HG03342 (cell line): ENCODE results near the gene KRT38.
"Not testable (repeated sequence)": the region's sequence is repeated elsewhere in the genome, so short reads cannot be mapped to it uniquely, and the experiment has no call there.

Source experiments
- ATAC-seq: cut with Tn5 transposase; IDR thresholded peaks from one replicate; pipeline ENCODE4 v1.9.1; 2021; ENCODE audit warnings: mild to moderate bottlenecking, moderate library complexity; ENCODE audit not compliant: unreplicated experiment

Gene KRT38

DNA sequence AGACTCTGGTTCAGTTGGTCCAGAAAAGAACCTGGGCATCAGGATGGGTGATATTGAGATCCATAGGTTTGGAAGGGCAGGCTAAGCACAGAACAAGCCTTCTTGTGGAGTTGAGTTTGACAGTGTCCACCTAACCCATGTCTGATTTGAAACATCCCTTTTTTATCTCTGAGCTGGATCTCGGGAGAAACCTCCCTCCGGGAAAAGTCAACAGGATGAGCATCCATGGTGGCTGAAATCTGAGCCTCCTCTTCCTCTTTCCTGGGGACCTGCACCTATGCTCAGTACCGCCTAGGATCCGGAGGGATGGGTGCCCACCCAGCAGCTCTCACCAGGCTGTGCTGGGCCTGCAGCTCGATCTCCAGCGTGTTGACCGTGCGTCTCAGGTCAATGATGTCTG, 23.0 kb upstream of the KRT38 start:
- ATAC-seq = no peak

DNA sequence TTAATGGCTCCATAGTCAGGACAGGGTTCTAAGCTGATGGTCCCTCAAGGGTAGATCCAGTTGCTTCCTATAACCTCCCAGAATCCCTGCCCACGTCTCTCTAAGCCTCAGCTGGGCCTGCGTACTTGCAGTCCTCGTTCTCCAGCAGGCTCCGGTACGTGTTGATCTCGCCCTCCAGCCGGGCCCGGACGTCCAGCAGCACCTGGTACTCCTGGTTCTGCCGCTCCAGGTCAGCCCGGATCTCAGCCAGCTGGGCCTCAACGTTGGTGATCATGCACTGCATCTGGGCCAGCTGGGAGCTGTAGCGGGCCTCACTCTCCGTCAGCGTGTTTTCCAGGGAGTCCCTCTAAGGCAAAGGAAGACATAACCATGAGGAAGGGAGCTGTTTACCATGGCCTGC, 21.9 kb upstream of the KRT38 start:
- no peak for ATAC-seq

DNA sequence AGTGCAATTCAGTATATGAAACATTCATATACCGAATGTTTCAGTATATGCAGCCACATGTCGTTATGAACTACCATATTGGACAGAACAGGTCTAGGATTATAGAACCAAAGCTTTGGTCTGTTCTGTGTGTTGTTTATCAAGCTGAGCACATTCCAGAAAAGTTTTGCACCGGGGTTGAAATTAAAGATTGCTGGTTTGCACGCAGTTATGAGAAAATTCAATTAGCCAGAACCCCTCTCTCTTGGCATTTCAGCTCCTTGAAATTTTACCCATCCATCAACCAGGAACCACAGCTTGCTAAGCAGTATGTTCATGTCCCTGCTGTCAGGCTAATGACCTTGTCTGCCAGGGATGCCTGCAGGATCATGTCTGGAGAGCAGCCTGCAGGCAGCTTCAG, 16.9 kb upstream of the KRT38 start:
- no peak for ATAC-seq

DNA sequence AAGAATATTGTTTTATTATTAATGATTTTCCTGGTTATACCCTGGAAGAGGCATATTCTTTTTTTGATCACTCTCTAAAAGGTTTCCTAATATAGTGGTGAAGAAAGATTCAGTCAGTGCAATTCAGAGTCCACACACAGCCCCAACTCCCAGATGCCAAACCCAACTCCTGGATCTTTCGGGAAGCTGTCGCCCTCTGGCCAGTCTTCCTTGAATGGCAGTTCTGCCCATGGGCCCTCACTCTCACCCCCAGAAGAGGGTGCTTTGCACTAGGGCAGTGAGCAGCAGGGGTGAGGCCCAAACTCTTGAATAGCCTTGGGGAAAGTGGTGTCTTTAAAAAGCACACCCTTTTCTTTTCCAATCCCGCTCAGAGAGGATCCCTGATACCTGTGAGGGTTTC, 15.4 kb upstream of the KRT38 start:
- no peak for ATAC-seq

DNA sequence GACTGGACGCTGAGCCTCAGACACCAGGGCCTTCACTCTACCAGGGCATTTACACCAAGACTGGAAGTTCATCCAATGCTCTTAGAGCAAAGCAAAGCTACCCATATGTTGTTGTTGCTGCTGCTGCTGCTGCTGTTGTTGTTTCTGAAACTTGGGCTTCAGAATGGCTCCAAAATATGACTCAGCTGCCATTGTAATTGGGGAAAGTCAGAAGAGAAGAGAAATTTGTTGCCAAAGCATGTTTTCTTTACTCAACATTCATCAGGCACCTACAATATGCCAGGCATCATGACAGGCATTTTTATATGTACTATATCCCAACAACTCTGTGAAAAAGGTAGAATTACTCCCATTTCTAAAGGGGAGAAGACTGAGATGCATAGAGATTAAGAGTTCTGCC, 14.5 kb upstream of the KRT38 start:
- ATAC-seq = no peak

DNA sequence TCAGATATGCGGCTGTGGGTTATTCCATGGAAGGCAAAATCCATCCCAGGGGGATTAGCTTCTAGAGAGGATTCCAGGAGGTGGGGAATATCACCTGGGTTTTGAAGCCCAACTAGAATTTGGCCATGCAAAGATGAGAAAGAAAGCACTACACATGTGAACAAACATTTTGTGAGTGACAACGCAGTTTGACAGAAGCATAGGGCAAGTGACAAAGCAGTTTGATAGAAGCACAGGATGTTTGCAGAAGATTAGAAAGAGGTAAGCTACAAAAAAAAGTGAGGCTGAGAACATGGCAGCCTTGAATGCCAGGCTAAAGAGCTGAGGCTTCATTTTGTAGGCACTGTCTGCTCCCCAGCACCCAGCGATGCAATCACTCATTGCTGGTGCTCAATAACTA, 12.3 kb upstream of the KRT38 start:
- ATAC-seq = no peak

DNA sequence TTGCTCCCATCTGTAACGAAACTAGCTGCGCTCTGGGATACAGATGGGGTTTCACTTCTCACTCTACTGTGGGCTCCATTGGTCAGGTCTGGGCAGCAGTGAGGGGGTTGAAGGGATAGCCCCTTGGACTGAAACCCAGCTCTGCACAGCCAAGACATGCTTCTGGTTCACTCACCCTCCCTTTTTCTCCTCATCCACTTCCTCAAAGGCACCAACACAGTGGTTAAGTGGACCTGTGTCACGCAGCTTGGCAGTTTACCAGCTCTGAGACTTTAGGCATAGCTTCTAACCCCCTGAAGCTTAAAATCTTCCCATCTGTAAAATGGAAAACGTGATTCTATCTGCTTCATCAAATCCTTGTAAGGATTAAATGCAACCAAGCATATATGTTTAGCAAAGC, 11.5 kb upstream of the KRT38 start:
- no peak for ATAC-seq

DNA sequence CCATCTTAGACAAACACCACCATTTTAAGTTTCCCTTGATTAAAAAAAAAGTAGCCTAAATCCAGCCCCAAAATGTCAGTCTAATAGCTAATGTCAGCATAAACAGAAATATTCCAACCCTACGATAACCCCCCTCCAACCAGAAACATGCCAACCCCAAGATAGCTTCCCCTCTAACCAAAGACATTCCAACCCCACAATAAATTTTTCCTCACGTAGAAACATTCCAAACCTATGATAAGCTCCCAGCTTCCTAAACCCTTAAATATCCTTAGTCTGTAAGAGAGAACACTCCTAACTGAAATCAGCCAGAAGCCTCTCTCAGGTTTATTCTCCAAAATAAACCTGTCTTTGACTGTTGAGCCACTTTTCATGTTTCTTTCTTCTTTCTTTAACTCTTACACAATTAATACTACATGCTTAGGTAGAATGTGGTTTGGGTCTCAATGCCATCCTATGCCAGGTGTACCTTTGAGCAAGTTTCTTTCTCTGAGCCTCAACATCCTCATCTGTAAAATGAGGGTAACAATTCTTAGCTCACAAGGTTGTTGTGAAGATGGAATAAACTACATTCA, 10.5 kb upstream of the KRT38 start:
- no peak for ATAC-seq

DNA sequence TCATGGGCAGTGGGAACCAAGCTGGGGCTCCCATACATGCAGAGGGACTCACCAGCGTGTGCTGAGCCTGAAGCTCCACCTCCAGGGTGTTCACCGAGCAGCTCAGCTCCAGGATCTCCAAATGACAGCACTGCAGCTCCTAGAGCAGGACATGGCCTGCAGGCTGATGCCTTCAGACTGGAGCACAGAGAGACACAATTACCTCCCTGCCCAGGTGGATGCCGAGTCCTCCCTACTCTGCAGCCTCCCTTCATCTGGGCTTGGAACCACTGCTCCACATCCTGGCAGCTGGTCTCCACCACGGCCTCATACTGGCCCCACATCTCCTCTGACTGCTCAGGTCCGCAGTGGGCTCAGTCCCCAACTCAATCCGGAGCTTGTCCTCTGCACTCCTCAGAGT, 8.2 kb upstream of the KRT38 start:
- no peak for ATAC-seq

DNA sequence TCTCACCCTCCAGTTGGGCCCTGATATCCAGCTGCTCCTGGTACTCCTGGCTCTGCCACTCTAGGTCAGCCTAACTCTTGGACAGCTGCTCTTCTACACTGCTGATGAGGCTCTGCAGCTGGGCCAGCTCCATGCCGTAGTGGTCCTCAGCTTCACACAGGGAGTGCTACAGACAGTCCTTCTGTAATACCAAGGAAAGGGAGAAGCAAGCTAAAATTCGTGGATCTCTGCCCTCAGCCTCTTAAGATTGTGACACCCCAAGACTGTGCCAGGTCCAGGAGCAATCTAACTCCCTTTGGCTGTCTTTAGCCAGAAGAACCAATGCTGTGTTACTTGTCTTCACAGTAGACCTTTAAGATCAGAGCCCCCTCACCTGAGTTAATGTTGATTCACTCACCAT, 7.7 kb upstream of the KRT38 start:
- no peak for ATAC-seq

DNA sequence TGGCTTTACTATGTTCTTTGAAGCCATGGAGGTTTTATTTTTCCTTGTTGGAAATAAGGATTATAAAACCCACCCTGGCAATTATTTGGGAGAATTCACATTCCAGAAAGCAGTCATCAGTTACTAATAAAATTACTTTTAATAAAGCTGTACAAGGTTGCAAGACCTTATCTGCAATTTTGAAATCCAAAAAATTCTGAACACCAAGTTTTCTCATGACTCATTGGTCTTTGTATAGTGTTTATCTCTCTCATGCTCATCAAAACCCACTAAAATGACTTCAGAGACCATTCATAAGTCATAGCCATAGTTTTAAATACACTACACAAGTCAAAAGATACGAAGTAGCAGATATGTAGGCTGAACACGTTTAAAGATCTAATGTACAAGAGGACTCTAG, 6.0 kb upstream of the KRT38 start:
- ATAC-seq = no peak

DNA sequence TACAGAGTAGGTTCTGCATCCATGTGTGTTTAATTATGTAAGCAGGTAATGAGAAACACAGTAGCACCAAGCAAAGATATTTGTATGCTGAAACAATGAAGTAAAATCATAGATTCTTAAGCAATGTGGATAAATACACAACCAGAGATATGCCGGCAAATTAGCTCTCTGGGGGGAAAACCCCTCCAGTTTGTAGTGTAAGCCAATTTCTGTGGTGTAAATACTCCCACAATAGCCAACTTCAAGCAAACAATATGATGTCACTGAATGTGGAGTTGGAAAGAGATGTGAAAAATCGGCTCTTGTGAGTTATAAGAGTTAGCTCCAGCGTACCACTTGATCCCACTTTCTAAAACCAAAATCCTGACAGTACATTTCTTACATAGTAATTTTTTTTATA, 3.9 kb upstream of the KRT38 start:
- ATAC-seq = no peak

DNA sequence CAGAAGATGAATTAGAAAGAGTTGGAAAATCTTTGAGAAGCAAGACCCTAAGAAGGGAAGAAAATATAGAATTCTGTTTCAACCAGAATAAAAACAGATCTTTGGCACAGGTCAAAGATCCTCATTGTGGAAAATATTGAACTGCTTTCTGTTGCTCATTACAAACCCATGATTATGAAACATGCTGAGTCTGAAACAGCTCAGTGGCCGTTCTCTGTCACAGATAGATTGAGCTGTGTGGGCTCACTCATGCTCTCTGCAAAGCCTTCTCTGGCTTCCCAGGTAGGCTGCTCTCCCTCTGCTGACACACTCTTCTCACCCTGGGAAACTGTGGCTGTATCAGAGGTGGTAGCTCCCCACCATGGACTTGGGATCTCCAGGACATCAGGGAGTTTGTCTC, 3.4 kb upstream of the KRT38 start:
- ATAC-seq = no peak

DNA sequence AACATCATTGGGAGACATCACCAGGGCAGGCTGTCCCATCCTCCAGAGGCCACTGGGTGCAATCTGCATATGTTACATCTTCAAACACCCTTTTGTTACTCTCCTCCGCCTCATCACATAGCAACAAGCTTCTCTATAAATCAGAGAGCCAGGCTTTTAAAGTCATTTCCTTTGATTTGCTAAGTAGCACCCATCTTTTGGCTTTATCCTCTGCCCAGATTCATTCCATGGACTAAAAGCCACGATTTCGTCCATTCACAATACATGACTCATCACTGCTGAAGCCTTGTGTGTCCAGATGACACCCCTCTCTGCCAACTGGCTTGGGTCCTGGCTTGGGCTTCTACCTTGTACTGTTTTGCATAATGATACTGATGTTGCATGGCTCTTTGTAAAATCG, 2.0 kb upstream of the KRT38 start:
- no peak for ATAC-seq

DNA sequence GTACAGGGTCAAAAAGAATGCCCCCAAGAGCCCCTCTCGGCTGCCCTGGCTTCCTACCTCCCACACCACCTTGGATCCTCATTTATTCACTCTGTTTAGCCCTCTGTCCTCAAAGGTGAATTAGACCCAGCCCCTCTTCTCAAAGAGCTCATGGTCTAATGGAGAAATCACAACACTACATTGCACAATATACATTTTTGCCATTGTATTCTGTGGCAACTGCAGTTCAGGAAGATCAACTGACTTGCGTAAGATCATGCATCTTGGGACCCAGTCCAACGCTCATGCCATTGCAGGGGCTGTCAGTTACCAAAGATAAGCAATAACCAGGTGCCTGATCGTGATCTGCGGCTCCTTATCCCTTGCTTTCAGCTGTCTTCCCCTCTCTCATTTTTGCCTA, 1.4 kb downstream of the KRT38 start:
- ATAC-seq = no peak

DNA sequence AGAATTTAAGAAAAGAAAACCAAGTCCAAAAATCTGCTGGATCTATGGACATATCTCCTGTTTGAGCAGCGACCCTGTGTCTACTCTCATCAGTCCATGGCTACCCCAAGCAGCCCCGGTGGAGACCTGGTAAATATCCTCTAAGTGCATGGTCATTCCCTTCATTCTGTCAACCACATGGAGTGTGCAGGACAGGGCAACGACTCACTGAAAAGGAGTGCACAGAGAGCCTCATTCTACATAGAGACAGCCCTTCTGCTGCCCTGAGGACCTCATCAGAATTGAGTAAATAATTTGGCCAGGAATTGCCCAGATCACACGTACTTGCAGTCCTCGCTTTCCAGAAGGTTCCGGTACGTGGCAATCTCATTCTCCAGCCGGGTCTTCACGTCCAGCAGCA, 3.0 kb downstream of the KRT38 start:
- ATAC-seq = no peak

DNA sequence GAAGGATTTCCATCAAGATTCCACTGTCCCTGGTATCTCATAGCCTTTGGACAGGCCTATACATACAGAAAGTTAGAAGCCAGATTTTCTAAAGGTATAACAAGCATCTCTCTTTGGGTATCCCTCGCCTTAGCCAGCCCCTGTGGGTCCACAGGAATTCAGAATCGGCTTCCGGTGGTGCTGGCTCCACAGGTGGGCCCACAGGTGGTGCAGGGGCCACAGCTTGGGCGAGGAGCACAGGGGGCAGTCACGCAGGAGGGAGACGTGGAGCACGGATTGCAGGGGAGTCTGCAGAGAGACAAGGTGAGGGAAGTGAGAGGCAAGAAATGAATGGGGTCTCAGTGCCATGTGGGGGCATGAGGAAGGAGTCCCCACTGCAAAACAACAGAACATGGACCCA, 3.5 kb downstream of the KRT38 start:
- ATAC-seq = no peak

DNA sequence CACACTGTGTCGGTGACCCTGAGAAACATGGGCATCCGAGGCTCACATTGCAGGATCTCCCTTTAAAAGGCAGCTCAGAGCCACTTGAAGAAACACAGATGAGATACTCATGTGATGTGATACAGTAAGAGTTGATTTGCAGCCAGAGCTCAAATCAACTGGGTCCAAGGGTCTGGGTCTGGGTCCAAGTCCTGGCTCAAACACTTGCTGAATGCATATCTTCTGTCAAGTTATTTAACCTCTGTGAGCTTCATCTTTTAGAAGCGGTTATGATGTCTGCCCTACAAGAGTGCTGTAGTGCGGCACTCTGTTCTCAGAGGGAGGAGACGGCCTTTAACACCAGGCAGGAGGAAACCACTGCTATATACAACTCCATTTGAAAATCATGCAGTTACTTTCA, 6.4 kb downstream of the KRT38 start:
- no peak for ATAC-seq

DNA sequence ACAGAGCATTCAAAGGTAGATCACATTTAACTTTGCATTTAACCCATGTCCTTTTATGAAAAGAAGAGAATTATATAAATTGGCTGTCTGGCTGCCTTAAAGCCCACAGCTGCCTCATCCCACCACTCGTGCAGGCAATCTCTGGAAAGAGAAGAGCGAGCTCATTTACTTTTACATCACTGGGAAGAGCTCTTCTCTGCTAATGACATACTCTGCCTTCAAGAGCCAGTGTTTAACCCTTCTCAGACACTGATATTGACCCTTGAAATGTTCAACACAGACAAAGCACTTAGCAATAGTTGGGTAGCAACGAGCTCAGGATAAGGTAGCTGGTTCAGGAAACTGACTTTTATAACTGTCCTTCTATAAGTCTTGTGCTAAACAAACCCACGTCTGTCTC, 6.8 kb downstream of the KRT38 start:
- no peak for ATAC-seq

DNA sequence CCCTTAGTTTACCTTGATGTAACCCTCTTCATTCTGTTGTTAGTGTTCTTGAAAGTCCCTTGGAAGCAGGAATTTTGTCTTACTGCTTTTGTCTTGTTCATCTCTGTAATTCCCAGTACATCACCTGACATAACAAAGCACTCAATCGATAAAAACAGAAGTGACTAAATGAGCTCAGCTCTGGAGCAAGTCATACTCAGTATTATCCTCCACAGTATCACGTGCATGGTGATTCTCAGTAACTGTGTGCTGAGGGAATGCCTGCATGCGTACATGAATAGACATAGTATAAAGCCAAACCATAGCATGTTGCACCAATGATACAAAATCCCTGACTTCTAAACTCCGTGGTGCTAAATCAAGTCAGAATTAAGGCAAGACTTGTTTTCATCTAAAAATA, 7.2 kb downstream of the KRT38 start:
- no peak for ATAC-seq

DNA sequence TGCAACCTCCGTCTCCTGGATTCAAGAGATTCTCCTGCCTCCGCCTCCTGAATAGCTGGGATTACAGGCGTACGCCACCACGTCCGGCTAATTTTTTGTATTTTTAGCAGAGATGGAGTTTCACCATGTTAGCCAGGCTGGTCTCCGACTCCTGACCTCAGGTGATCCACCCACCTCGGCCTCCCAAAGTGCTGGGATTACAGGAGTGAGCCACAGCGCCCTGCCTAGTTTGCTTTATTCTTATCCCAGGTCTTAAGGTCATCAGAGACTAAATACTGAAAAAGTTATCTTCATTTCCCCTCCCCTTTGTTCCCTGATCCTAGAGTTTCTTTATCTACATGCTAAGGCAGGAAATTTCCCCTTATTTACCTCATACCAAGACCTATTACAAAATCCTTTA, 10.4 kb downstream of the KRT38 start:
- ATAC-seq = not testable (repeated sequence)

DNA sequence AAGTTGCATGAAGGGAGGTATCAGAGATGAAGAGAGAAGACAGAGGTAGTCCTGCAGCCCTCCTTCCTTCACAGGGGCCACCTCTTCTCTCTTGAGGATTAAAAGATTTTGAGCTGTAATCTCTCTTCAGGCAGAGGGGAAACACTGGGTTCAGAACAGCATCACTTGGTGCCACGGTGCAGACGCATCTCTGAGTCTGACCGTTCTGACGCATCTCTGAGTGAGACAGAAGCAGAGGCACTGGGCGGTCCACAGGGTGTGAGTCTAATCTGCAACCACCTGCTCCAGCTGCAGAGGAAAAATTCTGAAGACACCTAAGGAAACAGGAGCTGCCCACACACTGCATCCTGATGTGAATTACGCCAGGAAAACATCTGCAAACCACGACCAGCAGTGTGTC, 11.1 kb downstream of the KRT38 start:
- no peak for ATAC-seq

DNA sequence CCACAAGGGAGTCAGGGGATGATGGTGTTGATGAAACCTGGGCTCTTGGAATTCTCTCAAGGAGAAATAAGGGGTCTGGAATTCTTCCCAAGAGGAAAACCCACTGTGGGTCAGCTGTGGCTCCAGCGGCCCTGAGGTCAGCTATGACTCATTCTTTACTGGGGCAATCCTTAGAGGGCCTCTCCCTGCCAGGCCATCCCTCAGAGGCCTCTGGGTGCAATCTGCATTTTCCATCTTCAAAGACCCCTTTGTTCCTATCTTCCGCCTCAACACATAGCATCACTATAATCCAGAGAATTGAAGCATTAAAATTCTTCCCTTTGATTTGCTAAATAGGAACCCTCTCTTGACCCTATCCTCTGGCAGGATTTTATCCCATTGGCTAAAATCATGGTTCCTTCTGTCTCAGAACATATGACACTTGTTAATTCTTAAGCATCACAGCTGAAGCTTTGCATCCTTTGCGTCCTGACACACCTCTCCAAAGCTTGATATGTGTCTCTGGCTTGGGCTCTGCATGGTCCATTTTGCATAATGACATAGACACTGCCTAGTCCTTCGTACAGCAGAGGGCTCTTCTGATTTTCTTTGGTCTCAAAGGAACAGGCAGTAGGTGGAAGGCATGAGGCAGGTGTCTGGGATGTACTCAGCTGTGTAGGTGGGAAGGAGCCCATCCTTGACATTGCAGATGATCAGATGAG, 12.0 kb downstream of the KRT38 start:
- no peak for ATAC-seq
